B cell (primary cell): ENCODE results near the gene LIPI.

Experiments used
- EZH2 ChIP-seq: IDR thresholded peaks from 2 replicates; pipeline ENCODE4 v1.6.1; 2012; ENCODE audit warnings: borderline replicate concordance, low read depth, mild to moderate bottlenecking, moderate library complexity, low read length; ENCODE audit not compliant: insufficient read depth, poor library complexity, severe bottlenecking
- TF ChIP-seq, protein P1 (sequence below): fragments of 200-600 bp; IDR thresholded peaks from one replicate; pipeline ENCODE4 v1.8.0; 2022; ENCODE audit warnings: antibody characterized with exemption, mild to moderate bottlenecking

DNA sequence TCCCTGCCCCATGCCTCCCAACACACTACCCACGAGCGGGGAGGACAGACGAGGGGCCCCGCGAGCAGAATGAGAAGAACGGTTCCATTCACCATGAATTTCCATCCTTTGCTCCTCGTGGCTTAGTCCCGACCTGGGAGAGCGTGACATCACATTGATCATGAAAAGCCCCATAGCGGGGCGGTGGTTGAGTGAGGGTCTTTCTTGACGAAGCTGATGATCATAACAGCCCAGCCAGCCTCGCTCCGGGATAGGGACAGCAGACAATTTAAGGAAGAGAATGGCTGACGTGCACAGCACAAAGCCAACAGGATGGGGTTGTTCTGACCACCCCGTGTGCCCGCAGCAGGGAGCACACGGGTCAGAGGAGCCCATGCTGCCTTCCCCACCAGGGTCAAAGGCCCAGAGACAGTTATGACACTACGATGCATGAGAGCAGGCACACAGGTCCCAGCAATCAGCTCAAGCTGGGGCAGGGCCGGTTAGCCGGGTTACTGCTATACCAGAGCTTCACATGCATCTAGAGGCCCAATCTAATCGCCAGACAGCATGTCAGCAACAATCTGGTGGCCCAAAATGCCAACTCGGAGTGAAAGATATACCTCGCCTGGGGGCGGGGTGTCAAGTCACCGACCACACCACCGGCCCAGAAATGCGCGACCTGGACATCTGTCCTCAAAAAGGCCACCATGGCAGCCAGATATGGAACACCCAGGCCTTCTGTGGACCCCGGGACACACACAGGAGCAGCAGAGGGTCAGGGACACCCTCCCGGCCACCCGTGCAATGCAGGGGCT is 135.2 kb downstream of the LIPI start:
- TF ChIP-seq EZH2 = no peak
- TF ChIP-seq, protein P1, sequence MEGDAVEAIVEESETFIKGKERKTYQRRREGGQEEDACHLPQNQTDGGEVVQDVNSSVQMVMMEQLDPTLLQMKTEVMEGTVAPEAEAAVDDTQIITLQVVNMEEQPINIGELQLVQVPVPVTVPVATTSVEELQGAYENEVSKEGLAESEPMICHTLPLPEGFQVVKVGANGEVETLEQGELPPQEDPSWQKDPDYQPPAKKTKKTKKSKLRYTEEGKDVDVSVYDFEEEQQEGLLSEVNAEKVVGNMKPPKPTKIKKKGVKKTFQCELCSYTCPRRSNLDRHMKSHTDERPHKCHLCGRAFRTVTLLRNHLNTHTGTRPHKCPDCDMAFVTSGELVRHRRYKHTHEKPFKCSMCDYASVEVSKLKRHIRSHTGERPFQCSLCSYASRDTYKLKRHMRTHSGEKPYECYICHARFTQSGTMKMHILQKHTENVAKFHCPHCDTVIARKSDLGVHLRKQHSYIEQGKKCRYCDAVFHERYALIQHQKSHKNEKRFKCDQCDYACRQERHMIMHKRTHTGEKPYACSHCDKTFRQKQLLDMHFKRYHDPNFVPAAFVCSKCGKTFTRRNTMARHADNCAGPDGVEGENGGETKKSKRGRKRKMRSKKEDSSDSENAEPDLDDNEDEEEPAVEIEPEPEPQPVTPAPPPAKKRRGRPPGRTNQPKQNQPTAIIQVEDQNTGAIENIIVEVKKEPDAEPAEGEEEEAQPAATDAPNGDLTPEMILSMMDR = no peak
